HuH-7 (cell line): Measurements from ENCODE around the gene RNF223.
A peak's percentile ranks its signal among the peaks of the same experiment; 100 is the strongest.

Experiments used
- DNase-seq: peaks from one replicate; pipeline ENCODE4 v3.0.0; 2011; ENCODE audit warnings: low spot score

RNF223 gene

DNA sequence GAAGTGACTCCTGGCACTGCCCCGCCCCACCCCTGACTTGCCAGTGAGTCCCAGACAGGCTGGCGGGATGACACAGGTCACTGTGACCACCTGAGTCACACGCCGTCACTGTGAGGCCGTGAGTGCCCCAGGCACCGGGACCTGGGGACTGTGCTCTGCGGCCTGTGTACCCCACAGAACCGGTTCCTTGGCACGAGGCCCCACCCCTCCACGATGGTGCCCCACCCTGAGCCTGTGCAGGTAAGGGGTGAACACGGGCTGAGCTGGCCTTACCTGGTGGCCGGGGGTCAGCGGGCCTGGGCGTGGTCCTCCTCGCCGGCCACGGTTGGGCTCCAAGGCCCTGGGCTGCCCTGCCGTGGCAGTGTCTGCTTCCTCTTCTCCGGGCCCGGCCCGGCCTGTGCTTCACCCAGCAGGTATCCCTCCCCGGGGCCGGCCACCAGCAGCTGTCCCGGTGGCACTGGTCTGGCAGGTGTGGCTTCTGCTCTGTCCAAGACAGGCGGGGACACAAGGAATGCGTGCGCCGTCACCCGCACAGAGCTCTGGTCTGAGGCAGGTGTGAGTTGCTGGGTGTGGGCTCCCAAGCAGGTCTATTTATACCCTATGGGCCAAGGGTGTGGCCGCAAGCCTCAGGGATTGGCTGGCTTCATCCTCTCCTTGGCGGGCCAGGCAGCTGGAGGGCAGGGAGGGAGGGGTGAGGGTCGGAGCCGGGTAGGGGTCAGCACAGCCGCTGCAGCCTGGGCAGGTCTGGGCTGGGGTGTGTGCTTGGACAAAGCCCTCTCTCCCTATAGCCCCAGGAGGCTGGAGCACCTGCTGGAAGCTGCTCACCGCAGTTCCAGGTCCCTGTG, at the start of gene RNF223:
Gene RNF223, minus strand, starts transcription at position 564 of the 845 bp plus-strand sequence. CDS start 1,740 bp downstream, outside the sequence.
- no peak for DNase-seq

DNA sequence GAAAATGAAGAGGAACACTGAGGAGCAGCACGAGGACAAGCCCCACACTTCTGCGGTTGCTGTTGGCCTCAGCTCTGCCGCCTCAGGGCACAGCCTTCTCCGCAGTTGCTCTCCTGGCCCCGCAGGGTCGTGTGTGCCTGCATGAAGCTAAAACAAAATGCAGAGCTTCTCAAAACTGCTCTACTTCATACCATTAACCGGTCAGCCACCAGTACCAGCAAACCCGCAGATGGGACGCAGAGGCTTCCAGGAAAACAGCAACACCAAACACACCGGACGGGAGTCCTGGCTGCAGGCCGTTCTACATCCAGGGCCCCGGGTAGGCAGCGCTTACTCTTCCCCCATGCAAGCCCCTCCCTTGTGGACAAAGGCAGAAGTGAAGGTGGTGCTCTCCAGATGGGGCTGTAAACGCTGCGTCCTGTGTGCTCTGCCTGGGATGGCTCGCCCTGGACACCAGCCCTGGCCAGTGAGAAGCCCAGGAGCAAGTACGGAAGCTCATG, 48.9 kb upstream of the RNF223 start:
- peak; percentile 72 for DNase-seq

DNA sequence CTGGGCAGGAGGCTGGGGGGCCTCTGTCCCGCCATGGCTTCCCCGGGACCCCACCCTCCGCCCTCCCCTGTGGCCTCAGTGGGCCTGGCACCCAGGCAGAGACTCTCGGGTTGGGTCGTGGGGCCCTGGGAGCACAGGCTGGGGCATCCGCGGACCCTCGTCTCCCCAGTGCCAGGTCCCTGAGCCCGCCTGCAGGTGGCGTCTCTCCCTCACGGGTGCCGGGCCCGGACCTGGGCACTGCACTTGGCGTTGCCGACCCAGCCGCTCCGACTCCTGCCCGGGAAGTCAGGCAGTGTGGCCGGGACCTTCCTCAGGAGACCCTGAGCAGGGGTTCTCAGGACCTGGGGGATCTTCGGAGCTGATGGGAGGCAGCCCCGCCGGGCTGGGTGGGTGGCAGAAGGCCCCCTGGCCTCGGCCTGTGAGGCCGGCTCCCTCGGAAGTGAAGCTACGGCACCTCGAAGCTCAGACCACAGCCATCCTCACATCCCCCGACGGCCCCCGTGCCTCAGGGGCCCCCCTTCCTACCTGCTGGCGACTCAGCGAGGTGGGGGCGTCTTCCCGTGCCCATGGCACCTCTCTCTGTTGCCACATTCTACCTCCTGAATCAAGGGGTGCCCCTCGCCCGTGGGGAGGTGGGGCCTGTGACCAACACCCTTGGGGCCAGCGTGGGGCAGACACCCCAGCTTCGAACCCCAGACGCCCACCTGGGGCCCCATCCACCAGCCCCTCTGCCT, 48.1 kb upstream of the RNF223 start:
- peak; percentile 97 for DNase-seq

- DNase-seq: no peak
Measured at GRCh38 chr1:1121611-1122077, 47.5 kb upstream of the RNF223 start.

- no peak for DNase-seq
Measured at GRCh38 chr1:1120866-1121591, 46.9 kb upstream of the RNF223 start.

DNA sequence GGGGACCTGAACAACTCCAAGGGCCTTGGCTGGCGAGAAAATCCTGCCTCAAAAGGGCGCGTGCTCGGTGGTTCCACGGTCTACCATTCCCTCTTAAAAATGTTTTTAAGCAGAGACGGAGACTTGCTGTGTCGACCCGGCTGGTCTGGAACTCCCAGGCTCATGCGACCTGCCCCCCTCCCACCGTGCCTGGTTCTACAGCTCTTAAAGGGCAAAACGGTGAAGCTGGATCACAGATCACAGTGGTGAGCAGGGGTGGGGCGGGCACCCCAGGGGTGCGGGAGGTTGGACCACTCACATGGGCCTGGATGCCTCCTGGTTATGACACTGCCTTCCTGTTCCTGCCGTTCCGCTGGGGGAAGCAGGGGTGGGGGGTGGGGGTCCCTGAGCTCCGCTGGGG, 46.0 kb upstream of the RNF223 start:
- no peak for DNase-seq

GRCh38 chr1:1119272-1119890, 45.3 kb upstream of the RNF223 start:
- no peak for DNase-seq

GRCh38 chr1:1118876-1119220, 44.7 kb upstream of the RNF223 start:
- DNase-seq: no peak

- no peak for DNase-seq
Measured at GRCh38 chr1:1118011-1118875, 44.1 kb upstream of the RNF223 start.

DNA sequence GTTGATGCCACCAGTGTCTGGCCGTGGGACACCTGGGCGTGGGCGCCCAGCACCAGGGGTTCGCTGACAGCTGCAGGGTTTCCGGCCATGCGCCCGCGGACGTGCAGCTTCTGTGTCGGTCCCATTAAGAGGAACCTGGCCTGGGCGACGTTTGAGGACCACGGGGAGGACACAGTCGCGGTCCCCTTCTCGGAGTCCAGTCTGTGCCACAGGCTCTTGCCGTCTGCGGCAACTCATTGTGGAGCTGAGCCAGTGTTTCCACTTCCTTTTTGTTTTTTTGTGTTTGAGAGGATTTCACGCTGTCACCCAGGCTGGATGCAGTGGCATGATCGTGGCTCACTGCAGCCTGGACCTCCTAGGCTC, 43.3 kb upstream of the RNF223 start:
- DNase-seq: no peak

DNA sequence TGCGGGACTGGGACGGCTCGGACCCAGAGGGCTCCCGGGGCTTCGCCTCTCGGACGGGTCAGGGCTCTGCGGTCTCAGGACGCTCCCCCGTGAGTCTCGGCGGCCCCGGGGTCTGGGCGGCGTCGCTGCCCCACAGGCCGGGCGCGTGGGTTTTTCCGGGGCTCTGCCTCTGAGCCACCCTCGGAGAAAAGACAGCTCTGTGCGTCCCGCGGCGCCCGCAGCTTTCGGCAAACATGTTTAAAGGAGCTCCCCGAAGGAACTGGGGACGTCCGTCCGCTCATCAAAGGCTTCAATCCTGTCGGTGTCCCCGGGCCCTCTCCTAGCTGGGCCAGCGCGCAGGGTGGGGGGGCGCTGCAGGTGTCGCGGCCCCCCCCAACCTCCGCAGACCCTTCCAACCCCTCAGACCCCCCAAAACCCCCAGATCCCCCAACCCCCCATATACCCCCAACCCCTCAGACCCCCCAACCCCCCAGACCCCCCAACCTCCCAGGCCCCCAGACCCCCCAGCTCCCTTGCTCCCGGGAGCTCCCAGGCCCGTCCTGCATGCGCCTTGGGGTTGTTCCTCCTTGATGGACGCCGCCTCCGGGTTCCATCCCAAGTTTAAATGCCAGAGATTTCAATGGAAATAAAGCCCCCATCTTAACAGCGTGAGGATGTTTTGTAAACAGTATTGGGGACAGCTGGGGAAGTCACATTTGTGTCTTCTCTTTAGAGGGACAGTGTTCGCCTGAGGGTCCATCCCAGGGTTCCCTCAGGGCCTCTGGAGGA, 42.8 kb upstream of the RNF223 start:
- no peak for DNase-seq

DNA sequence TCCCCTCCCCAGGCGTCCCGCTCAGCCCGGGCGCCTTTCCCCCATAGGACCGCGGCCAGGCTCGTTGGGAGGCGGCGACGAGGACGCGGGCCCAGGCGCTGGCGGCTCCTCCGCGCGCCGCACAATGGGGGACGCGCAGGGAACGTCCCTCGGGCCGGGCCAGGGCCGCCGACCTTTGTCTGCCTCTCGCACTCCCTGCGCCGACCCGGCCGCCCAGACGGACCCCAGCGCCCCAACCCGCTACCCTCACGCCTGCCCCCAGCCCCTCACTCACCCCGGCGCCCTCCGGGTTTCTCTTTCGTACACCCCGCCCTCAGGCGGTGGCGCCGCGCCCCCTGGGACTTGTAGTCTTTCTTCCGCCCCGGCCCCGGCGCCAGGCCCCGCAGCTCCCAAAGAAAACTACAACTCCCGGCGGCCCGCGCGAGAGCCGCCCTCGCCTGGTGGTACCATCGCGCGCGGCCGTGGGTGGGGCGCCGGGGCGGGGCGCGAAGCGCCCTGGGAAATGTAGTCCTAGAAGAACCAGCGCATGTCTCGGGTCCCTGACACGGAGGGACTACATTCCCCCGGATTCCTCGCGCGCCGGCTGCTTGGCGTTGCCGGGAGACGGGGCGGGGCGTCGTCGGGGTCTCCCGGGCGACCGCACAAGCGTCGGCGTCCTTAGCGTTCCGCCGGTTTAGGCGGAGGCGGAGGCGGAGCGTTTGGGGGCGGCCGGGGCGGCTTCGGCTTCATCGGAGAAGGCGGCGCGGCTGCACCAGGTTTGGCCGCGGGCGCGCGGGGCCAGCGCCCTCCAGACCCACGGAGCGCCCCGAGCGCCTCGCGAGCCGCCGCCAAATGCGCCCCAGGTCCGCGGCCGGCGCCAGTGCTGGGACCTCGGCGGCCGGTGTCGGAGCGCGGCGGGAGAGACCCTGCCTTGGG, 41.9 kb upstream of the RNF223 start, which contains the start of gene C1orf159:
Gene C1orf159, minus strand, starts transcription at position 304 of the 915 bp plus-strand sequence. CDS start 24,546 bp downstream, outside the sequence.
- DNase-seq: peak; percentile 99

GRCh38 chr1:1115136-1115785, 41.2 kb upstream of the RNF223 start:
- no peak for DNase-seq

- DNase-seq: no peak
Measured at GRCh38 chr1:1114431-1114830, 40.3 kb upstream of the RNF223 start.

DNA sequence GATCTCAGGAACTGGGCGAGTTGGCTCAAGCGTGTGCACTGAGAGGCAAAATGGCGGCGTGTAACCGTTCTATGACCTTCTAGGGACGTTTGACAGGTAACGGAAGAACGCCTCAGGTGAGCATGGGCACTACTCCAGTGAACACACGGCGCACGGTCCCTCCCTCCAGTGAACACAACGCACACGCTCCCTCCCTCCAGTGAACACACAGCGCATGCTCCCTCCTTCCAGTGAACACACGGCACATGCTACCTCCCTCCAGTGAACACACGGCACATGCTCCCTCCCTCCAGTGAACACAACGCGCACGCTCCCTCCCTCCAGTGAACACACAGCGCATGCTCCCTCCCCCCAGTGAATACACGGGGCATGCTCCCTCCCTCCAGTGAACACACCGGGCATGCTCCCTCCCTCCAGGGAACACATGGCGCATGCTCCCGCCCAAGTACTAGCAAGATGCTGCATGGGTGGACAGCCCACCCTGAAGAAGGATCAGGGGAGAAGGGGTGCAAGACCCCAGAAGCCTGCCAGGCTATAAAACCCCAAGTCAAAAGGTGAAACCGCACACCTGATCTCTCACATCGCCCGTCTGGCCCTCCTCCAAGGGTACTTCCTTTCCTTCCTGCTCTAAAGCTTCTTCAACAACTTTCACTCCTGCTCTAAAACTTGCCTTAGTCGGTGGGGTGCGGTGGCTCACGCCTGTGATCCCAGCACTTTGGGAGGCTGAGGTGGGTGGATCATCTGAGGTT, 38.3 kb upstream of the RNF223 start:
- DNase-seq: no peak

GRCh38 chr1:1111516-1112236, 37.6 kb upstream of the RNF223 start:
- DNase-seq: no peak

- no peak for DNase-seq
Measured at GRCh38 chr1:1110561-1110971, 36.5 kb upstream of the RNF223 start.
